Peyer's patch (tissue), 4 donors: ENCODE data around the gene RNF213.

Source experiments
- POLR2A ChIP-seq, 2 donors: fragments of 450-650 bp; IDR thresholded peaks; one replicate each; pipeline ENCODE4 v1.5.1; 2017; ENCODE audit warnings: antibody characterized with exemption in 2 of 2, mild to moderate bottlenecking in 2 of 2, moderate library complexity in 2 of 2
- TF ChIP-seq, protein P1 (sequence below), 6 experiments: fragments of 450-650 bp in 4 of 6; fragments of 200-600 bp in 2 of 6; sonication (generic) in 1 of 6; IDR thresholded peaks; one replicate each; pipeline ENCODE4 v1.5.1; 2017 to 2019; ENCODE audit warnings: antibody characterized with exemption in 6 of 6, mild to moderate bottlenecking in 3 of 6, moderate library complexity in 1 of 6

- TF ChIP-seq, protein P1, sequence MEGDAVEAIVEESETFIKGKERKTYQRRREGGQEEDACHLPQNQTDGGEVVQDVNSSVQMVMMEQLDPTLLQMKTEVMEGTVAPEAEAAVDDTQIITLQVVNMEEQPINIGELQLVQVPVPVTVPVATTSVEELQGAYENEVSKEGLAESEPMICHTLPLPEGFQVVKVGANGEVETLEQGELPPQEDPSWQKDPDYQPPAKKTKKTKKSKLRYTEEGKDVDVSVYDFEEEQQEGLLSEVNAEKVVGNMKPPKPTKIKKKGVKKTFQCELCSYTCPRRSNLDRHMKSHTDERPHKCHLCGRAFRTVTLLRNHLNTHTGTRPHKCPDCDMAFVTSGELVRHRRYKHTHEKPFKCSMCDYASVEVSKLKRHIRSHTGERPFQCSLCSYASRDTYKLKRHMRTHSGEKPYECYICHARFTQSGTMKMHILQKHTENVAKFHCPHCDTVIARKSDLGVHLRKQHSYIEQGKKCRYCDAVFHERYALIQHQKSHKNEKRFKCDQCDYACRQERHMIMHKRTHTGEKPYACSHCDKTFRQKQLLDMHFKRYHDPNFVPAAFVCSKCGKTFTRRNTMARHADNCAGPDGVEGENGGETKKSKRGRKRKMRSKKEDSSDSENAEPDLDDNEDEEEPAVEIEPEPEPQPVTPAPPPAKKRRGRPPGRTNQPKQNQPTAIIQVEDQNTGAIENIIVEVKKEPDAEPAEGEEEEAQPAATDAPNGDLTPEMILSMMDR (IDR thresholded peaks at IDR 0.05): no peak
- TF ChIP-seq POLR2A (IDR thresholded peaks at IDR 0.05): no peak
These were observed 153.8 kb downstream of the RNF213 start for GRCh38 chr17:80414508-80414802.
